ENCODE measurements around the gene ALDH4A1.

The ALDH4A1 gene, protein sequence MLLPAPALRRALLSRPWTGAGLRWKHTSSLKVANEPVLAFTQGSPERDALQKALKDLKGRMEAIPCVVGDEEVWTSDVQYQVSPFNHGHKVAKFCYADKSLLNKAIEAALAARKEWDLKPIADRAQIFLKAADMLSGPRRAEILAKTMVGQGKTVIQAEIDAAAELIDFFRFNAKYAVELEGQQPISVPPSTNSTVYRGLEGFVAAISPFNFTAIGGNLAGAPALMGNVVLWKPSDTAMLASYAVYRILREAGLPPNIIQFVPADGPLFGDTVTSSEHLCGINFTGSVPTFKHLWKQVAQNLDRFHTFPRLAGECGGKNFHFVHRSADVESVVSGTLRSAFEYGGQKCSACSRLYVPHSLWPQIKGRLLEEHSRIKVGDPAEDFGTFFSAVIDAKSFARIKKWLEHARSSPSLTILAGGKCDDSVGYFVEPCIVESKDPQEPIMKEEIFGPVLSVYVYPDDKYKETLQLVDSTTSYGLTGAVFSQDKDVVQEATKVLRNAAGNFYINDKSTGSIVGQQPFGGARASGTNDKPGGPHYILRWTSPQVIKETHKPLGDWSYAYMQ

DNA sequence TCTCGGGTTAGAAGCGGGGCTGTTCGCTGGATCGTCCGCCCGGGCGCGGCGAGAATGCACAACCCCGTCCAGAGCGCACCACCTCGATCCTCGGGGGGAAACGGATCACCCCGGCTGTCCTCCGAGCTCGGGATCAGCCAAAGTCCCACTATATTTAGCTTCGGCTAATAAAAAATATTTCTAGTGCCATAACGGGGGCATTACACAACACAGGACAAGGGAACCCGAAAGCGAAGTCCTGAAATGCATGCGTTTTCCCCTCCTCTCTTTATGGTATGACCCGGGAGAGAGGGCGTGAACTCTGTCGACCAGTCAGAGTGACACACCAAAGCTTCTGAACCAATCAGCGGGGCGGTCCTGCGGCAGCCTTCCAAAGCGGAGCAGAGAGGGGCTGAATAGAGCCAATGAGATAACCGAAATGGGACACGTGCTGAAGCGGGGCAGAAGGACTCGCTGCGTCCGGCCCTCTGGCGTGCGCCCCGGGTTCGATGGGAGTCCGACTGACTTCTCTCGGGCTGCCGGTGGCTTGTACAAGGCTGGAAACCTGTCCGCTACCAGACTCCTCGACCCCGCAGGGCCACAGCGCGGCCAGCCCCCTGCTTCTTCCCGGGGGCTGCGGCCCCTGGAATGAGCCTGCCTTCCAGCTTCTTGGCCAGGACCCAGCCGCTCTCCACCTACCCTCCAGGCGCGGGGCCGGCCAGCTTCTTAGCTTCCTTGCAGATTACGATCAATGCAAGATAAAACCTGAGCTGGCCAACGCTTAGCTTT is at the start of gene ALDH4A1:
ALDH4A1 (minus strand) TSS at position 33 of the 768 bp plus-strand sequence; CDS start at position 1, 32 bp downstream.
- peak; percentile 98 for DNase-seq

DNA sequence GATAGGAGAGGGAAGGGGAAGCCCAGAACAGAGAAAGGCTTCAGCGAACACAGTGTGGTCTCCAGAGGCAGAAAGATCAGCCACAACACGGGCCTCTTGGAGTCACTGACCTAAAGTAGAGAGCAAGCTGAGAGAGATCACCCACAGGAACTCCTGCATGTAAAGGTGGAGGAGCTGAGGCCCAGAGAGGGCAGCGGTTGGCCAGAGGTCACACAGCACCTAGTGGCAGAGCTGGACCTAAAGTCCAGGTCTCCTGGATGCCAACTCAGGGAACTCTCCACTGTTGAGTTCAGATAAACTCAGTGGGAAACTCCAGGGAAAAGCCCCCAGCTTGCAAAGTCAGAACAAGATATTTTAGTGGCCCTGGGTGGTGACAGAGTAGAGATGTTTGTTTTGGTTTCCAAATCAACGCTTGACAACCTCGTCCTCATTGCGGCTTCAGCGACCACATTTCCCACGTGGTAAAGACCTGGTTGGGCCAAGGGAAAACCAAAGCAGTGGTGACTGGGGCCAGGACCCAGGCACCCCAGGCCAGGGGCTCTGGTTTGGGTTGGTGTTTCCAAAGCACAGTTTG is 49.5 kb upstream of the ALDH4A1 start:
- DNase-seq = peak; percentile 5

DNA sequence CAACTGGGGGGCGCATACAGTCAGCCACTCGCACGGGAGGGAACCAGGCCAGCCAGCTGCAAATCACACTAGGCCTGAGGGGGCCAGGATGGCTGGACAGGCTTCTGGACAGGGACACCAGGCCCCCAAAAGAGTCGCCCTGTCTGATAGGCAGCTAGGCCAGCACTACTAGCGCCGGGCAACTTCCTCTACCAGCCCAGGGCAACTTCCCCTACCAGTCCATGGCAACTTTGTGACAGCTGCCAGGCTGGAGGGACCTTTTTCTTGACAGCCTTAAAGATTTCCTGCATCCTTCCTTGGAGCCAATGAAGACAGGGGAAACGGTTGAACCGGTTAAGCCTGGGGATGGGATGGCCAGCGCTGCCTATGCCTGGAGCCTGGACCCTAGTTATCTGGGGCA is 49.1 kb upstream of the ALDH4A1 start:
- no peak for DNase-seq

DNA sequence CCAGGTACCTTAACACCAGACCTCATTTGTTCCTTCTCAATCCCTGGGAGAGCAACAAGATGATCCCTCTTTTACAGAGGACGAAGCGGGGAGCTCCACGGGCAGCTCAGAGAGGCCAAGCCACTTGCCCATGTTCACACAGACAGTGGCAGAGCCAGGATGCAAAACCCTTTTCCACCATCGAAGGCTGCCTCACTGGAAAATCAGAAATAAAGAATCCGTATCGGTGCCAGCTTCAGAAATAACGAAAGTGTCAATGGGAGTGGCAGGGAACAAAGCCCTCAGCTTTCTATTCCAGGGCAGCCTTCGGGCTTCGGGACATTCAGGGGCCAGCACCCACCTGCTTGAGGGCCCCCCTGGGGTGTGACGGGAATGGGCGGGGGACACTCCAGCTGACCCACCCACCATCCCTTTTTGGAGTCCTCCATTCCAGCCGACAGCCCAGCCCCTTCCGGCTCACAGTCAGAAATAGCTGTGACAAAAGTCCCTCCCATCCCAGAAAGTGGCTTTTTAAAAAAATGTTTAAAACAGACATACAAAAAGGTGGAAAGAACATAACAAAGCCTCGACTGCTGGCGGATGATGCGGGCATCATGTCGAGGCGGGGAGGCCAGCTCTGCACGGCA is 48.2 kb upstream of the ALDH4A1 start:
- no peak for DNase-seq

DNA sequence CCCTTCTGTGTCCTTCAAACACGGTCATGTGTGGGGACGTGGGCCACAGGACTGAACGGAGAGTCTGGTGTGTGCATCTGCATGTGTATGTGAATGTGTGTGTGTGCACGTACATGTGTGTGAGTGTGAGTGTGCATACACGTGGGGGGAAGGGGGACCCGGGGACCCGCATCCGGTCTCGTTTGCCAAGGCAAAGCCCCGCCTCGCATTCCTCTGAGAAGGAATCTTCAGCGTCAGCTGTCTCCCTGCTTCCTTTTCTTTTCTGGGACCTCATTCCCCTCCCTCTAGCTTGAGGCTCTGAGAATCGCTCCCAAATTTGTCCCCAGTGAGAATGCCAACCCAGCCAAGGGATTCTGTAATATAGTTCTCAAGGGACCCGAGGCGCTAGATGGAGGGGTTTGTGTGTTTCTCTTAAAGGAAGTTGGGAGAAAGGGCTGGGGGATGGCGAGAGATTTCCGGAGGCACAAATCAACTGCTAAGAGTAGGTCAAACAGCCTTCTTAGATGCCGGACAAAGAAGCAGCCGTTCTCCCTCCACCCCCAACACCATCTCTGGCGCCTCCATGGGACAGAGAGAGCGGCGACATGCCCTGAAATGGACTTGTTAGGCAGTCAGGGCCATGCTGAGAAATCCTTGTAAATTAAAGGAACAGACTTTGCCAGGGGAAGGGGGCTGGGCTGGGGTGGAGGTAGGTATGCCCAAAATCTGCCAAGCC is 47.5 kb upstream of the ALDH4A1 start:
- DNase-seq = no peak

DNA sequence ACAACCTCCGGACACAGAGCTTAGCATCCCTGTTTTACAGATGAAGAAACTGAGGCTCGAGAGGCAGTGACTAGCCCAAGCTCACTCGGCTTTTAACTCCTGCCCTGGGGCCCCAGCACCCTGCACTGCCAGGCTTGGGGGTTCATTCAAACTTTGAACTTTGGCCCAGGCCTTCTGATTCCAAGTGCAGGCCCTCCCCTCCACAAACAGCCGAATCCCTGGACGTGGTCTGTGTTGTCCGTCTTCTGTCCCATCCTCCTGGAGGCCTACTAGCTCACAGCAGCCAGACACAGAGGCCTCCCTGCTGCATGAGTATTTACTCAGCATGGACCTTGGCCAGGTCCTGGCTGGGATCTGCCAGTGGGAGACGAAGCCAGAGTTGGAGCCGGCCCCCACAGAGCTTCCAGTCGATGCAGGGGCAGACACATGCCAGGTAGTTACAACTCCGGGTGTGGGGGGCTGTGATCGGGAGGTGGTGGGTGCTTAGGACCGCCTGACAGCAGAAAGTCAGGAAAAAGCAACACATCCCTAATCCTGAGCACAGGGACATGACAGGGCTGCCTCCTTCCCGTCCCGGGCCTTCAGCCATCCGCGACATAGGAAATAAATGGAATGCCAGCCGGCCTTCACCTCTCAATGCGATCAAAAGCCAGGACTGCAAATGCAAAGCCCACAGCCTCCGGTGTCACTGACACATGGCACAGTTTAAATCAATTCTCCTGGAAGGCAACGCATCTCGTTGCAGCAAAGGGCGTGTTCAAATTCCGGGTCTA is 46.7 kb upstream of the ALDH4A1 start:
- no peak for DNase-seq

DNA sequence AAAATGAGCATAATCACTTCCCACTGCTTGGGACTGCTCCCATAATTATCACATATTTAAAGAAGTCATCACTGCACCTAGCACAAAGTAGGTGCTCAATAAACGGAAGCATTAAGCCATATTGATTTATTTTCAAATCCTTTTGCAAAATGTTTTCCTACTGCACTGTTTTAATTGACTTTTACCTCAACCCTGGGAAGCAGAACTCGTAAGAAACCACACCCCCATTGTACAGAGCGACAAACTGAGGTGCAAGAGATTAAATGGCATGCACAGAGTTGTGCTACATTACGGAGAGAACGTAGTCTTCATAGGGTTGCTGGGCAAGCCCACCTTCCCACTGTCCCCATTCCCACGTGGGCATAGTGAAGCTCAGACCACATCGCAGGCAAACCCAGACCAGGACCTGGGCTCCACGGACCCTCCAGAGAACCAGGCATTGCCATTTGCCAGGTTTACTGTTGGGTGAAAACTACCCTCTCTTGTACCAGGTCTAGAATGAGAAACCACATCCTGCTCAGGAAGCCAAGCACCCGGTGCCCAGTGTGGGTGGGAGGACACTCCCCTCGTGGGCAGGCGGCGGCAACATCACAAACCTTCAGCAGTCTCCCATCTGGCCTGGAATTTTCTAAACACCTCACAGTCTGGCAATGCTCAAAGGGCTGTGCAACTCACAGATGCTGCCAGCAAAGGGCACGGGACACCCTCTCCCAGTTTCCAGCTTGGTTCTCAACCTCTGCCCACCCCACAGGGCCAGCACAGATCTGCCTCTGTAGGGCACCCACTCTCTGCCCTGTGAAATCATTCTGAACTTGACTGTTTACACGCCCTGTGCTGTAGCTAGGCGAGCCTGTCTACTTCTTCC is 45.9 kb upstream of the ALDH4A1 start:
- DNase-seq = no peak

DNA sequence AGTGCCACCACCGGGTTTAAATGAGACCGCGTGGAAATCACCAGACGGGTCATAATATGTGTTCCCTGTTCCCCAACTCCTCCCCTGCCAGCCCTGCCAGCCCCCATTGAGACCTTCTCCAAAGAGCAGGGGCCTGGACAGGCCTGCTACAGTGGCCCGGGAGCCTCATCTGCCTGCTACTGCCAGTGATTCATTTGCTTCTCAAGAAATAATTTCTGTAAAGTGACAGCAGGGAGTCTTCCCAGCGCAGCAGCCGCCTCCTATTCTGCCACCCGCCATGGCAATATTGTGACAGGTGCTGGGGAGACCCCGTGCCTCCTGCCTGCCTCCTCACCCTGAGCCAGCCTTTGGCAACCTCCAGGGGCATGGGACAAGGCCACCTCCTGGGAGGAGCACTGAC is 45.2 kb upstream of the ALDH4A1 start:
- DNase-seq = no peak

DNA sequence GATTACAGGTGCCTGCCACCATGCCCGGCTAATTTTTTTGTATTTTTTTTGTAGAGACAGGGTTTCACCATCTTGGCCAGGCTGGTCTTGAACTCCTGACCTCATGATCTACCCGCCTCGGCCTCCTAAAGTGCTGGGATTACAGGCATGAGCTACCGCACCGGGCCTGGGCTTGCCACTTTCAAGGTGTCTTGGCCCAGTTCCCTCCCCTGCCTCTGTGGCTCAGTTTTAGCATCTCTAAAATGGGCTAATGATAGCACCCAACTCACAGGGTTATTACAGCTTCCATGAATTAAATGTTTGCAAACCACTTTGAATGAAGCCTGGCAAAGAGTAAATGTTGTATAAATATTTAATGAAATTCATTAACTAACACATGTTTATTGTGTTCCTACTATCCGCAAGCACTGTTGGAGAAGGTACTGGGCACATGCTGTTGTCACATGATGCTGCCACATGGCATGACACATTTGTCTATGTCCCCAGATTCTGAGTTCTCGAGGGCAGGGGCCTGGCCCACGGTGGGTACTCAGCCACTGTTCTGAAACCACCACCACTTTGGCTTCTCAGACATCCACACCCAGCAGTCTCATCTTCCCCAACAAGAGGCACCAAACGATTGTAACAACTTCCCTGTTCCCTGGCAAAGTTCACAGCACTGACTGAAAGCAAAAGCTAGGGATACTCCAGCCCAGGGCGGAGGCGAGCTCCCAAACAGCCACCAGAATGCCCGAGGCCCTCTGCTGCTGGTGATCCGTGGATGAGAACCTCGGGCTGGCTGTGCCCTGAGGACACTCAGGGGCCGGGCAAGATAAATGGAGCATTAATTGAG is 44.4 kb upstream of the ALDH4A1 start:
- DNase-seq = no peak

DNA sequence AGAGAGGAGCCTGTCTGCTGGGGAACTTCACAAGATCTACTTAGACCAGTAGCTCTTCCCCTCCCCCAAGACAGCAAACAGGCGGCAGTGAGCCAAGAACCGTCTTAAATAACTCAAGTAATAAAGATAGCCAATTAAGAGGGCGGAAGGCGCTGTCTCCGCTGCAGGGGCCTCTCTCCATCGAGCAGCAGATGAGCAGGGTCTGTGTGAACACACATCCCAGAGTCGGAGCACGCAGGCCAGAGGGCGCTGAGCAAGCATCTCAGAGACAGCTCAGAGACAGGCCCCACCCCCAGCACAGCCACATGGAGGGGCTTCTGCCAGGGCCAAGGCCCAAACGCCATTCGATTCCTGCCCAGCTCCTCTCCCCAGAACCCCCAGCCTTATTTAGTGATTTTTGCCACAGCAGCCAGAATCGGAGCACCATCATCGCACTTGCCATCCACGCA is 43.1 kb upstream of the ALDH4A1 start:
- DNase-seq = no peak

DNA sequence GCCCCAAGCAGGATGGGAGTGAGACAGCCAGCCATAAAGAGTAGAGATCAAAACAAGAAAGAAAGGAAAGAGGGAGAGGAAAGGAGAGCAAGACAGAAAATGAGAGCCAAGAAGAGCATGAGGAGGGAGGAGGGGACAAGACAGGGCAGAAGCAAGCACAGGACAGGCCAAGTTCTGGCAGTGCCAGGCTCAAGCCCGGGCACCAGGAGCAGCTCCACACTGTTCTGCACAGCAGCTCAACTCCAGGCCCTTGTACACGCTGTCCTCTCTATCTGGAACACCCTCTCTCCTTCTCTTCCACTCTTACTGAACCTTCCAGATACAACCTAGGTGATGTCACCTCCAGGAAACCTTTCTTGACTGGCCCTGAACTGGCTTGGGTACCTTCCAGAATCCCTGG is 42.5 kb upstream of the ALDH4A1 start:
- no peak for DNase-seq

DNA sequence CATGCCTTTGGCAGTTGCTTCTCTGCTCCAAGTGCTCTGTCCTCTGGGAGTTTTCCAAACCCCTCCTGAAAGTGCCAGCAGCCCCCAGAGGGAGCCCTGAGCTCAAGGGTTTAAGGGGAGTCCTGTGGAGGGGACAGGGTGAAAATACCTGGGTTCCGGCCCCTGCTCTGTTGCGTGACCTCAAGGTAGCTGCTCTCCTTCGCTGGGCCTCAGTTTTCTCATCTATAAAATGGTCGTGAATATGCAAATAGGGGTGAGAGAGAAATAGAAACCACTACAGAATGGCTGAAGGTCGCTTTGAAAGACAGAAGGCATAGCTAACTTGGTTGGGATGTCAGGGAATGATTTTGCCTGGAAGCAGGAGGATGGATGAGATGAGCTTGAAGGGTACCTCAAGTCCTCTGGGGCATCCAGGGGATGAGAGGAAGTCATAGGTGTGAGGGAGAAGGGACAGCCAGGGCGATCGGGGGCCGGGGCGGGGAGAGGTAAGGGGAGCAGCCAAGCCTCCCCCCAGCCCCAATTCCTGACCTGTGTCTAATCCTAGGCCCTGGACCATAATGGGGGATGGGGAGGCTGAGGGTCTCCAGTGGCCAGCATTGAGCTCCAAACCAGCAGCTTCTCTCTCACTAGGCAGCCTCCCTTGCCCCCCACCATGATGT is 41.7 kb upstream of the ALDH4A1 start:
- no peak for DNase-seq

DNA sequence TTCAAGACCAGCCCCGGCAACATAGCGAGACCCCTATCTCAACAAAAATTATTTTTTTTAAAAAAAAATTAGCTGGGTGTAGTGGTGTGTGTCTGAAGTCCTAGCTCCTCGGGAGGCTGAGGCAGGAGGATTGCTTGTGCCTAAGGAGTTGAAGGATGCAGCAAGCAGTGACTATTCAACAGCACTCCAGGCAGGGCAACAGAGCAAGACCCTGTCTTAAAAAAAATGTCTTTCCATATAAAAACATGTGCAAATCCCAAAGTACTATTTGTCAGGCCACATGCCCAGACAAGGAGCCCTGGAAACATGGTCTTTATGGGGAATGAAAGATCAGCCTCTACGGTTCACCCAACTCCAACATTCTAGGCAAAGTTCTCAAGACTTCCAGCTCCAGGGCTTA is 40.8 kb upstream of the ALDH4A1 start:
- DNase-seq = no peak

DNA sequence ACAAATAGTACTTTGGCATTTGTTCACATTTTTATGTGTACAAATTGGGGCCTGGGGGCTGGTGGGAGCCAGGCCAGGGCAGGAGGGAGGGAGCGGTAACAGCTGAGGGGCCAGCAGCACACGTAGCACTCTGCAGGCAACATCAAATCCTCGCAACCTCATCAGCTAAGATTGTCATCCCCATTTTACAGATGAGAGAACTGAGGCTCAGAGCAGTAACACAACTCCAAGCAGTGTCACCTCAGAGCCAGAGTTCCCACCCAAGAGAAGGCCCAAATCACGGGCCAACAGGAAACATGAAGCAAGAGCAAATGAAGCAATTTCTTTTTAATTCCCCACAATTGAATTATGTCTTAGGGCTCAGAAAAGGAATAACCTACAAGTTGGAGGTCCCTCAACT is 40.0 kb upstream of the ALDH4A1 start:
- no peak for DNase-seq

DNA sequence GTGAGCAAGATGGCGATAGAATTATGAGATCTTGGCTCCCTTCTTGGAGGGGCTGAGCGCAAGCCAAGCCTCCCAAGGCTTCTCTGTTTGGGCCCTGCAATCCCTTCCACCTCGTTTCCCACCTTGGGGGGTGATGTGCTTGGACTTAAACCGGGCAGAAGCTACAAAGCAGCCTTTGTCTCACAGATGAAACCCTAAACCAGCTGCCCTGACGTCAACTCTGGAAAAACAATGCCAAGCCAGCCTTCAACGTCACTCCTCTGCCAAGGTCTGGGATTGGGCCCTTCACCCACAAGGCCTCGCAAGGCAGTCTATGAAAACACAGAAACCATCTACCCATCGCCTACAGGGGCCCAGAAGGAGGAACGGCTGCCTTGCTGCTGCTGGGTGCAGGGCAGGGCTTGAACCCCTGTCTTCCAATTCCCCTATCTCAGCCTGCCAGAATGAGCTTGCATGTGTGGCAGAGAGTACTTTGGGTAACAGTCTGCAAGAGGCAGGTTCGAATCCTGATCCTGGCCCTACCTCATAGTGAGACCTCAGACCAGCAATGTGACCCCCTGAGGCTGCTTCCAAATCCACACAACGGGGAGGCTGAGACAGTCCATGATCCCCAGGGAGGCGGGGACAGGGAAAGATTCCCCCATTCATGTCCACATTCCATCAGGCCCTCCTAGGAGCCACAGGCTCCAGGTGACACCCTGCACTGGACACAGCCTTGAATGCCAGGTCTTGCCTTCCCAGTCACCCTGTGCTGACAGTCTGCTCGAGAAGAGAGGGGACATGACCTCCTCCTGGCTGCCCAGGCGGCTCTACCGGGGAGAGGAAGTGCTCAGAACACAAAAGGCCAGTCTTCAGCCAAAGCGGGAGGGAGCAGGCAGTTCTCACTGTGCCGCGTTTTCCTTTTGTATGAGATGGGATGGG is 39.1 kb upstream of the ALDH4A1 start:
- DNase-seq = no peak

DNA sequence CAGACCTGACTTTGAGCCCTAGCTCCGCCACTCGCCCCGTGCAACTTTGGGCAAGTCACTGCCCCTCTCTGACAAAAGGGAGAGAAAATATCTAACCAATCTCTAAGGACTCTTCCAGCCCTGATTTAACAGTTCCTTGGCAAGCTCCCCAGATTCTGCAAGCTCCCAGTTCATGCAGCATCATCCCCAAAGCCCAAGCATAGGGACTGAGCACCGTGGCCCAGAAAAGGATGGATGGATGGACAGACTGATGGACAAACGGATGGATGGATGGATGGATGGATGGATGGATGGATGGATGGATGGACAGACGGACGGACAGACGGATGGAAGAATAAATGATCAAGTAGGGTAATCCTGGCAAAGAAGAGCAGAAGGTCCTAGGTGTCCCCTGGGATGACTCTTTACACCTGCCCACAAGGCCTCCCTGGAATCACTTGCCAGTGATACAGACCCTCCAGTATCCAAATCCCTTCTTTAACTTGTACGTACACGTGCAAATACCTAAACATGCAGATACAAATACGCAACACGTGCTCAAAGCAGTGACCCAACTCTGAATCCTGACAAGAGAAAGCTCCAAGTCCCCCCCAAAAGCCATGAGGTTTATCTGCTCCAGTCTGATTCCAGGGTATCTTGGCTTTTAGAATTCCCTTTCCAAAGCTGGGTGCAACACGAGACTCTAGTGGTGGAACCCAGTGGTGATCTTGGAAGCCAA is 38.1 kb upstream of the ALDH4A1 start:
- no peak for DNase-seq

Data from OCI-M1 (cell line).